Adrenal gland (tissue), 12 donors: ENCODE measurements around the gene TAC4. TPM values are rescaled to one million over a fixed set of nuclear protein-coding genes. Genes with fewer than 3 reads are reported as not detected.

ENCODE experiments used
- DNase-seq, 7 donors: peaks; one replicate each; pipeline ENCODE4 v3.0.0-alpha.2; 2019 to 2020
- H3K27ac ChIP-seq, 5 donors: fragments of 200-600 bp; sonication (generic) in 4 of 5; 1 replicate in 3 of 5; 2 replicates in 2 of 5; pipeline versions ENCODE4 v1.5.1 to v1.8.0; 2016 to 2020; ENCODE audit warnings: mild to moderate bottlenecking in 1 of 5
- H3K27me3 ChIP-seq: fragments of 200-600 bp; 2 replicates; pipeline ENCODE4 v1.8.0; 2021
- H3K36me3 ChIP-seq, 2 donors: fragments of 200-600 bp; replicated peaks in 1 of 2; 1 replicate in 1 of 2; 2 replicates in 1 of 2; pipeline versions ENCODE4 v1.5.1 to v1.8.0; 2018 to 2022
- H3K4me1 ChIP-seq, 2 donors: fragments of 200-600 bp; replicated peaks in 1 of 2; 1 replicate in 1 of 2; 2 replicates in 1 of 2; pipeline versions ENCODE4 v1.5.1 to v1.8.0; 2018 to 2021
- H3K4me3 ChIP-seq, 4 donors: fragments of 200-600 bp; sonication (generic) in 3 of 4; one replicate each; pipeline ENCODE4 v1.5.1; 2016 to 2018
- H3K9me3 ChIP-seq, 3 donors: fragments of 200-600 bp; sonication (generic) in 1 of 3; replicated peaks in 1 of 3; 1 replicate in 2 of 3; 2 replicates in 1 of 3; pipeline versions ENCODE4 v1.5.1 to v1.8.0; 2016 to 2021
- CTCF ChIP-seq, 6 experiments: fragments of 450-650 bp in 4 of 6; fragments of 200-600 bp in 2 of 6; sonication (generic) in 1 of 6; IDR thresholded peaks; 1 replicate in 5 of 6; 2 replicates in 1 of 6; pipeline versions ENCODE4 v1.5.1 to v1.8.0; 2016 to 2021; ENCODE audit warnings: antibody characterized with exemption in 6 of 6, mild to moderate bottlenecking in 2 of 6, moderate library complexity in 1 of 6
- POLR2A ChIP-seq, 2 donors: fragments of 450-650 bp; IDR thresholded peaks; one replicate each; pipeline ENCODE4 v1.6.1; 2017; ENCODE audit warnings: antibody characterized with exemption in 2 of 2, mild to moderate bottlenecking in 2 of 2, moderate library complexity in 1 of 2
- WGBS, 4 donors: extraction: QIAGEN DNeasy Blood & Tissue Kit in 2 of 4; methylation state at CpG; one replicate each; pipeline versions ENCODE4 v1.1.5 to v1.1.7; 2013 to 2017; 5-methylcytosine and 5-hydroxymethylcytosine counted together
- intact Hi-C, 2 donors: fragments of 100-400 bp; cut with DNase I; formaldehyde crosslinking; loops; one replicate each; pipeline versions ENCODE4 v1.14.1 to v1.15.0; 2022 to 2023
- polyA plus RNA-seq, 3 donors: library from polyadenylated mRNA; stranded (reverse); fragments of 200-250 nt in 2 of 3; fragments of 350-450 nt in 1 of 3; fragmentation: Illumina TruSeq in 1 of 3; extraction: RNeasy Lipid Tissue Mini Kit (QIAGEN cat#74804) in 1 of 3; gene quantifications; one replicate each; pipeline ENCODE4 v1.2.3, GENCODE V29; 2013 to 2014
- total RNA-seq, 9 donors: library from RNA; depleted of rRNA in 4 of 9; stranded (reverse); fragments of >200 nt in 4 of 9; fragments of 120-200 nt in 1 of 9; fragmentation: NEBNext Ultra II Directional in 1 of 9; extraction: Animal tissue kit (Norgen Biotek cat#: 25700) in 1 of 9; gene quantifications; one replicate each; pipeline versions ENCODE4 v1.1.0 to v1.2.4, GENCODE V29; 2013 to 2023
- donor health status: healthy with polysubstance abuse.
- donor health status: Bipolar disorder and iron deficiency.
- donor health status: DM: yes; HTN: yes; CAD: no.
- donor health status: DM: no; HTN: no; CAD: no.
- donor health status: DM: no; HTN: no; CAD: no.
- donor health status: DM: yes; HTN: yes; CAD: no.

The TAC4 gene
- total and polyA plus RNA-seq, 12 donors, result 0.40 to 0.90 TPM; not detected in 10

DNA sequence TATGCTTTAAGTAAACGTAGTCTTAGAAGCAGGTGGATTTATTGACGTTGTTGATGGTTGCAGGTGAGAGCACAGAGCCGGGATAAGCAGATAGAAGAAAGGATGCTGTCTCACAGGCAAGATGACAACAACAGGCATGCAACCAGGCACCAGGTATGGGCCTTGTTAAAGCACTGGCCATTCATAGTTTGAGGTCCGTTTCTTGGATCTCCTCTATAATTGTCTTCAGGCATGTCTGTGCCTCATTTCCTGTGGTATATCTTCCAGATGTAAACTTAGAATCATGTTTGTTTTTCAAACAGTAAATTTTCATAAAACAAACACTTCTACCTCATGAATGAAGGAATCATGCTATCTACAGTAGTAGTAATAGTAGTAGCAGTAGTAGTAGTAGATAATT is 38.8 kb downstream of the TAC4 start:
- no peak for DNase-seq
- 80 to 89% (median 81%) methylated on average over 4 of the region's 4 CpGs for WGBS, 4 donors
- intact Hi-C loops, result no loop called here
- Histone ChIP-seq H3K4me3 (no peak overlapping the region), H3K4me1 (peaks cover 0 to 4% of the 10 kb centered on the region in 2 donors), H3K27ac (no peak overlapping the region), H3K9me3 (no peaks in the 10 kb centered on the region), H3K36me3 (peaks cover 0 to 70% of the 10 kb centered on the region in 2 donors), H3K27me3 (no peaks in the 10 kb centered on the region)
- TF ChIP-seq CTCF (IDR thresholded peaks at IDR 0.05) (no peak), POLR2A (IDR thresholded peaks at IDR 0.05) (no peak)

- H3K36me3 ChIP-seq, result peaks cover 0 to 62% of the 10 kb centered on the region in 2 donors
- peak overlapping the region in 4 of 5 donors; percentile 5 to 61 (median 38) for H3K27ac ChIP-seq
- DNase-seq, result no peak
- no peaks in the 10 kb centered on the region for H3K9me3 ChIP-seq
- no peak for TF ChIP-seq POLR2A (IDR thresholded peaks at IDR 0.05)
- TF ChIP-seq CTCF (IDR thresholded peaks at IDR 0.05), result no peak
- peaks cover 11 to 14% of the 10 kb centered on the region in 2 donors for H3K4me1 ChIP-seq
- H3K4me3 ChIP-seq, result no peak overlapping the region
- no peaks in the 10 kb centered on the region for H3K27me3 ChIP-seq
- intact Hi-C loops, result loop anchor here in 1 of 2 donors (10.0 kb wide), 1 partner anchor 46 kb away; the partner anchor contains the start of gene TAC4
- 79 to 93% (median 85%) methylated on average over 2 of the region's 2 CpGs for WGBS, 4 donors
These were observed 49.1 kb downstream of the TAC4 start for GRCh38 chr17:49798738-49799137.

GRCh38 chr17:49798182-49798581 is 49.7 kb downstream of the TAC4 start:
- peak; percentile 46 to 81 (median 70) for DNase-seq
- WGBS, 4 donors, result 29 to 60% (median 44%) methylated on average over 3 to 8 of the region's 8 CpGs
- Histone ChIP-seq H3K27ac (peak overlapping the region in 4 of 5 donors; percentile 5 to 61 (median 38)), H3K9me3 (no peaks in the 10 kb centered on the region), H3K4me1 (peaks cover 11 to 14% of the 10 kb centered on the region in 2 donors), H3K36me3 (peaks cover 0 to 66% of the 10 kb centered on the region in 2 donors), H3K27me3 (no peaks in the 10 kb centered on the region), H3K4me3 (no peak overlapping the region)
- intact Hi-C loops, result loop anchor here in 1 of 2 donors (10.0 kb wide), 1 partner anchor 47 kb away; the partner anchor contains the start of gene TAC4
- TF ChIP-seq CTCF (IDR thresholded peaks at IDR 0.05), result no peak
- no peak for TF ChIP-seq POLR2A (IDR thresholded peaks at IDR 0.05)

DNA sequence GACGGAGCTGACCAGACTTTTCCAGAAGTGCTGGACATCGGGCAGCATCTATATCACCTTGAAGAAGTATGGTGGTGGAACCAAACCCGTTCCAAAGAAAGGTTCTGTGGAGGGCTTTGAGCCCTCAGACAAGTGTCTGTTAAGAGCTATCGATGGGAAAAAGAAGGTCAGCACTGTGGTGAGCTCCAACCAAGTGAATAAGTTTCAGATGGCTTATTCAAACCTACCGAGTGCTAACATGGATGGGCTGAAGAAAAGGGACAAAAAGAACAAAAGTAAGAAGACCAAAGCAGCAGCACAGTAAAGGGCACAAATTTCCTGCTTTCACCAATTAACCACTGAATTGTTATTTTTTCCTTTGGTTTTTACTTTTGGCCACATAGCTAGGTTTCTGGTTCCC is 52.5 kb downstream of the TAC4 start:
- TF ChIP-seq CTCF (IDR thresholded peaks at IDR 0.05) (no peak), POLR2A (IDR thresholded peaks at IDR 0.05) (no peak)
- Histone ChIP-seq H3K4me3 (no peak overlapping the region), H3K27ac (no peak overlapping the region), H3K4me1 (peaks cover 11 to 32% of the 10 kb centered on the region in 2 donors), H3K9me3 (no peaks in the 10 kb centered on the region), H3K27me3 (no peaks in the 10 kb centered on the region), H3K36me3 (peaks cover 0 to 68% of the 10 kb centered on the region in 2 donors)
- intact Hi-C loops, result loop anchor here in 1 of 2 donors (10.0 kb wide), 1 partner anchor 49 kb away; the partner anchor contains the start of gene TAC4
- no peak for DNase-seq
- WGBS, 4 donors, result 68 to 89% (median 87%) methylated on average over 5 of the region's 5 CpGs
